Naive B cell (primary cell): ENCODE data around the gene CLIC4. TPM values are rescaled to one million over a fixed set of nuclear protein-coding genes. Genes with fewer than 3 reads are reported as not detected.

Experiments used
- ATAC-seq, 2 donors: fragments of 150-1000 bp; cut with Tn5 transposase; 2 replicates each; pipeline ENCODE4 v1.10.0; 2021; ENCODE audit warnings: low read depth in 2 of 2, mild to moderate bottlenecking in 2 of 2, moderate library complexity in 2 of 2
- DNase-seq: peaks from one replicate; pipeline ENCODE4 v3.0.0; 2022
- H3K27ac Mint-ChIP-seq, 6 donors: one replicate each; pipeline ENCODE4 v1.8.0; 2020 to 2022; ENCODE audit warnings: mild to moderate bottlenecking in 6 of 6, mixed read lengths in 6 of 6, moderate library complexity in 5 of 6, inconsistent platforms in 2 of 6
- H3K27me3 Mint-ChIP-seq, 3 donors: one replicate each; pipeline ENCODE4 v1.8.0; 2021 to 2022; ENCODE audit warnings: mixed read lengths in 3 of 3, mild to moderate bottlenecking in 1 of 3
- H3K36me3 Mint-ChIP-seq, 2 donors: one replicate each; pipeline ENCODE4 v1.8.0; 2020 to 2022; ENCODE audit warnings: mixed read lengths in 2 of 2, inconsistent platforms in 1 of 2, mild to moderate bottlenecking in 1 of 2
- H3K4me1 Mint-ChIP-seq, 3 donors: one replicate each; pipeline ENCODE4 v1.8.0; 2020 to 2022; ENCODE audit warnings: mixed read lengths in 3 of 3, inconsistent platforms in 1 of 3, mild to moderate bottlenecking in 1 of 3, moderate library complexity in 1 of 3
- H3K4me3 Mint-ChIP-seq, 8 donors: one replicate each; pipeline ENCODE4 v1.8.0; 2020 to 2022; ENCODE audit warnings: mild to moderate bottlenecking in 8 of 8, mixed read lengths in 8 of 8, moderate library complexity in 8 of 8, inconsistent platforms in 2 of 8
- H3K9me3 Mint-ChIP-seq, 7 donors: one replicate each; pipeline ENCODE4 v1.8.0; 2020 to 2022; ENCODE audit warnings: mixed read lengths in 7 of 7, mild to moderate bottlenecking in 5 of 7, inconsistent platforms in 2 of 7, moderate library complexity in 1 of 7
- polyA plus RNA-seq, 6 donors: library from polyadenylated mRNA; unstranded; fragments of 300-500 nt; fragmentation: Illumina TruSeq; gene quantifications; one replicate each; pipeline ENCODE4 v1.2.3, GENCODE V29; 2021; ENCODE audit warnings: low read depth in 6 of 6

The CLIC4 gene
- polyA plus RNA-seq, 6 donors from 2014 or later = 76.7 to 108 (median 92.1) TPM

DNA sequence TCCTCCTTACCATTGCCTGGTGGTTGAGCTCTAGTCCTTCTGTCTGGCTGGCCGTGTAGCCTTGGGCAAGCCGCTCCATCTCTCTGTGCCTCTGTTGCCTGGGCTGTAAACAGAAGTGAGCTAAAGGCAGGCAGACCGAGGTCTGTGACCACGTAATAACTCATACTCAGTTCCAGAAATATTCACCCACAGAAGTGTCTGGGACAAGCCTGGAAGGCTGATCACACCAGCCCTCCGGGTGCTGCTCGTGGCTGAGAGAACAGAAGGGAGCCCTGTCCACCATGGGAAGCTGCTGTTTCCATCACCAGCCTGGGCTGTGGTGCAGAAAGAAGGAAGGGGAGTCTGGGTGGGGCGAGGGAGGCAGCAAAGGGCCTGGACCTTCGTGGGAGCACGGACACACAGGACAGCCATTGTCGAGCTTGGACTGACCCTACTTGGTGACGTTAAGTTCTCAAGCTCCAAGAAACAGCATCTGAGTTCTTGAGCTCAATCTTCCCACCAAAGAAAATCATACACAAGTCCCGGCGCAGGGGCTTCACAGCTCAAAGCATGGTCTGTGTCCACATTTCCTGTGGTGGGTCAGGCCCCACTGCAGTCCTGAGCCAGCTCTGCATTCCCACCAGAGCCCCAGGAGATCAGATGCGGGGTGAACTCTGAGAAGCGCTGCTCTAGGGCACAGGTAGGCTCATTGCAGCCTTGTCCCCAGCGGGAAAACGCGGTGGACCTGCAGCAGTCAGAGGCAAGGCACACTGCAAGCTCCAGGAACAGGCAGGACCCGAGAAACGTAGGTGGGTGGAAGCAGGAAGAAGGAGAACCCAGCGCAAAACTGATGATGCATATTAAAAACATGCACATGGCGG is 123.0 kb downstream of the CLIC4 start:
- no peaks in the 10 kb centered on the region for H3K9me3 Mint-ChIP-seq
- ATAC-seq = no peak
- DNase-seq = no peak
- no peaks in the 10 kb centered on the region for H3K36me3 Mint-ChIP-seq
- H3K4me1 Mint-ChIP-seq = peaks cover 32 to 46% (median 33%) of the 10 kb centered on the region in 3 donors
- peaks cover 16 to 36% (median 28%) of the 10 kb centered on the region in 3 donors for H3K27me3 Mint-ChIP-seq
- peak overlapping the region in 3 of 6 donors; percentile 52 to 82 (median 66) for H3K27ac Mint-ChIP-seq
- no peak overlapping the region for H3K4me3 Mint-ChIP-seq

DNA sequence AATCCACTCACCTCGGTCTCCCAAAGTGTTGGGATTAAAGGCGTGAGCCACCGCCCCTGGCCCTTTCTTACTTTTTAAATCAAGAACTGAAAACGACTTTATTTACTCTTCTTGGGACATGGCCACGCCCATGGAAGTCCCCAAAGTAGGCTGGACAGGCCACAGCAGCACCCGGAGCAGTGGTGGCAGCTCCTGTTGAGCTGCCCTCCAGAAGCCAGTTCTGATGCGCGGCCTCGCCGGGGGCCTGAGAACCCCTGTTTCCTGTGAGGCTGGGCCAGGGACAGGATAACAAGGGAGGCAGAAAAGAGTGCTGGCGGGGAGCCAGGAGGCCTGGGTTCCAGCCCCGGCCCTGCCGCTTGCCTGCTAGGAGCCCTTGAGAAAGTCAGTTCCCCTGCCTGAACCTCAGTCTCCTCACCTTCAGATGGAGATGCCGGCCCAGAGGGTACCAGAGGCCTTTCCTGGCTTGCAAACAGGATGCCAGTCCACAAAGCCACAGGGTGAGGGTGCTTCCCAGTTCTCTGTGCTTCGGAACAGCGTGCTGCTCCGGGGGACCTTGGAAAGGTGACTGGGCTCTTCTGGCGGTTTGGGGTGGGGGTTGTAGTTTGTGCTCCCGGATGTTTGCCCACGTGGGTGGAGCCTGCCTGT is 125.4 kb downstream of the CLIC4 start:
- H3K4me1 Mint-ChIP-seq = peaks cover 25 to 40% (median 27%) of the 10 kb centered on the region in 3 donors
- peak overlapping the region in 4 of 6 donors; percentile 18 to 84 (median 58) for H3K27ac Mint-ChIP-seq
- peaks cover 10 to 36% (median 26%) of the 10 kb centered on the region in 3 donors for H3K27me3 Mint-ChIP-seq
- no peaks in the 10 kb centered on the region for H3K9me3 Mint-ChIP-seq
- H3K36me3 Mint-ChIP-seq = no peaks in the 10 kb centered on the region
- no peak for DNase-seq
- ATAC-seq = peak in 1 of 2 donors; percentile 33
- H3K4me3 Mint-ChIP-seq = peak overlapping the region in 6 of 8 donors; percentile 35 to 82 (median 57)

DNA sequence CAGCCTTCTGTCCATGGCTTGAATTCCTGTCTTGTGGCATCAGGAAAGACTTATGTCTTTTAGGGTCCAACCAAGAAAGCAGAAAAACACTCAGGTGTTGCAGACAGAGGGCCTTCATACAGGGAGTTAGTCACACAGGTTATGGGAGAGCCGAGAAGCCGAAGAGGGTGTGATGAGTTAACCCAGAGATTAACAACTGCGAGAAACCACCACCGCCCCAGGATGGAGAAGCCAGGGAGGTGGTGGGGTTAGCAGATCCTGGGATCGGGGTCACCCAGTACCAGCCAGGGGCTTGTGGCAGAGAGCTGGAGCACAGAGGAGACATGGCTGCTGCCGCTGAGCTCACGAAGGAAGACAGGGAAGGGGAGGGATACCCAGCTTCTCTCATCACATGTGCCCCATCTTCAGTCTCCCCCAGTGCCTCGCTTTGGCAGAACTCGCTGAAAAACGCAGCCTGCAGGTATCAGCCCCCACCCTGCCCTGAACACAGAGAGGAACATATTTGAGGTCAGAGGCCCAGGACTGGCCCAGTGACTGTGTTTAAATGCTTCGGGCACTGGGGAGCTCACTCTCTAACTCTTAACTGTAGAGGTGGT is 126.2 kb downstream of the CLIC4 start:
- H3K4me1 Mint-ChIP-seq = peaks cover 25 to 40% (median 27%) of the 10 kb centered on the region in 3 donors
- H3K36me3 Mint-ChIP-seq = no peaks in the 10 kb centered on the region
- peak overlapping the region in 6 of 8 donors; percentile 35 to 82 (median 57) for H3K4me3 Mint-ChIP-seq
- DNase-seq = no peak
- H3K27me3 Mint-ChIP-seq = peaks cover 10 to 36% (median 26%) of the 10 kb centered on the region in 3 donors
- no peaks in the 10 kb centered on the region for H3K9me3 Mint-ChIP-seq
- ATAC-seq = no peak
- H3K27ac Mint-ChIP-seq = peak overlapping the region in 5 of 6 donors; percentile 23 to 83 (median 32)

DNA sequence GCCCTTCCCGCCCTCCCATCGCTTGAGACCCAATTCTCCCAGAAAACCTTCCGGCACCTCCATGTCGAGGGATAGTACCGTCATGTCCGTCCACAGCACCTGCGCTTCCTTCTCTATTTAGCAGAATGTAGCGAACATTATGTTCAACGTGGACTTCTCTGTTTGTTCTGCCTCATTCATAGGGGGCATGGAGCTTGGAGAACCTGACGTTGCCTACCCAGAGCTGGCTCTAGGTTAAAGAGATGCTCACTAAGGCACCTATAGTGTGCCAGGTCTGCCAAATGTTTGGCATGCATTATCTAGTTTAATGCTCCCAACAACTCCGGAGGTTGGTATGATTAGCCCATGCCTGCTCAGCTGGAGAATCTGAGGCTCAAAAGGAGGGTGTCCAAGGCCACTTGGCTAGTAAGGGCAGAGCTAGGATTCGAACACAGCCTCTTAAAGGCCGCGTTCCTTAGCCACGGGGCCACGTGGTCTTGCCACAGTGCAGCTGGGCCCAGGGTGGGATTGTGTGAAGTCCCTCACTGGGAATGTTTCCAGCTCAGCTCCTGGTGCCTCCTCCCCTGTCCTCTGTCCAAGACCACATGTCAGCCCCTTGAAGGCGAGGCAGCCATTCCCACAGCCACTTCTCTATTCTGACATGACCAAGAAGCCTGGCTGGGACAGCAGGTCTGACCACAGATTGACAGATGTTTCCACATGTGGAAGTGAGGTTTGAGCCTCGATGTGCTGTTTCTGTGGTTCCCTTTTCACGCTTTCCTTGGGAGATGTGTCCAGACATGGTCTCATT is 127.0 kb downstream of the CLIC4 start:
- DNase-seq (no peak), ATAC-seq (peak in 1 of 2 donors; percentile 18)
- H3K4me1 Mint-ChIP-seq = peaks cover 24 to 40% (median 25%) of the 10 kb centered on the region in 3 donors
- peak overlapping the region in 2 of 6 donors; percentile 23 to 75 for H3K27ac Mint-ChIP-seq
- H3K27me3 Mint-ChIP-seq = peaks cover 10 to 31% (median 26%) of the 10 kb centered on the region in 3 donors
- no peaks in the 10 kb centered on the region for H3K9me3 Mint-ChIP-seq
- H3K36me3 Mint-ChIP-seq = no peaks in the 10 kb centered on the region
- H3K4me3 Mint-ChIP-seq = peak overlapping the region in 6 of 8 donors; percentile 40 to 69 (median 56)

DNA sequence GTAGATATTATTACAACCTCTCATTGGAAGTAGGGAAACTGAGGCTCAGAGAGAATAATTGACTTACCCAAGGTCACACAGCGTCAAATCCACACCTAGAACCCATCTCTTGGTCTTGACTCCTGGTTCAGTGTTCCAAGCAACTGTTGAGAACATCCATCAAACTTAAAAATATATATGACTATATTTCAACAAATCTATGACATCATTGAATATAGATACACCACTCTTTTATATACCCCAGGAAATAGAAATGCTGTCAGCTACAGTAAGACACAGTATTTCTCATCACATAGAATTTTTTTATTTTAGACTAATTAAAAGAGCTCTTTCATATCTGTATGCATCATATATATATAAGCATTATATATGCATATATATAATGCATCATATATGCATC is 127.9 kb downstream of the CLIC4 start:
- H3K36me3 Mint-ChIP-seq = no peaks in the 10 kb centered on the region
- H3K27me3 Mint-ChIP-seq = peaks cover 13 to 26% (median 25%) of the 10 kb centered on the region in 3 donors
- peaks cover 23 to 37% (median 25%) of the 10 kb centered on the region in 3 donors for H3K4me1 Mint-ChIP-seq
- H3K27ac Mint-ChIP-seq = no peak overlapping the region
- no peak for ATAC-seq
- DNase-seq = no peak
- H3K9me3 Mint-ChIP-seq = no peaks in the 10 kb centered on the region
- H3K4me3 Mint-ChIP-seq = no peak overlapping the region

DNA sequence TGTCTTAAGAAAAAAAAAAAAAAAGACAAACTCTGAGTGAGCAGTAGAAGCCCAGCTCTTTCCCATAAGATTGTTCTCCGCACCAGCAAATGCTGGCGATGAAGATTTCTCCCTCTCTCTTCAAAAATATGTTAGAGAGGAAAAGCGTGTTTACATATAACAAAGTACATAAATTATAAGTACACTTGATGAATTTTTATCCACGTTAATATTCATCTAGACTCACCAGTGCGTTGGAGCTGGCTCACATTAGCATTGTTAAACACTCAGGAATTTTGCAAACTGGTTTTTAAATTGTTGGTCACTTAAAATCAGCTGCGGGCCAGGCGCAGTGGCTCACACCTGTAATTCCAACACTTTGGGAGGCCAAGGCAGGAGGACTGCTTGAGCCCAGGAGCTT is 128.8 kb downstream of the CLIC4 start:
- Mint-ChIP-seq H3K27ac (no peak overlapping the region), H3K36me3 (no peaks in the 10 kb centered on the region), H3K9me3 (no peaks in the 10 kb centered on the region), H3K27me3 (peaks cover 19 to 23% (median 19%) of the 10 kb centered on the region in 3 donors), H3K4me1 (peaks cover 23 to 36% (median 25%) of the 10 kb centered on the region in 3 donors), H3K4me3 (no peak overlapping the region)
- no peak for ATAC-seq
- DNase-seq = no peak

DNA sequence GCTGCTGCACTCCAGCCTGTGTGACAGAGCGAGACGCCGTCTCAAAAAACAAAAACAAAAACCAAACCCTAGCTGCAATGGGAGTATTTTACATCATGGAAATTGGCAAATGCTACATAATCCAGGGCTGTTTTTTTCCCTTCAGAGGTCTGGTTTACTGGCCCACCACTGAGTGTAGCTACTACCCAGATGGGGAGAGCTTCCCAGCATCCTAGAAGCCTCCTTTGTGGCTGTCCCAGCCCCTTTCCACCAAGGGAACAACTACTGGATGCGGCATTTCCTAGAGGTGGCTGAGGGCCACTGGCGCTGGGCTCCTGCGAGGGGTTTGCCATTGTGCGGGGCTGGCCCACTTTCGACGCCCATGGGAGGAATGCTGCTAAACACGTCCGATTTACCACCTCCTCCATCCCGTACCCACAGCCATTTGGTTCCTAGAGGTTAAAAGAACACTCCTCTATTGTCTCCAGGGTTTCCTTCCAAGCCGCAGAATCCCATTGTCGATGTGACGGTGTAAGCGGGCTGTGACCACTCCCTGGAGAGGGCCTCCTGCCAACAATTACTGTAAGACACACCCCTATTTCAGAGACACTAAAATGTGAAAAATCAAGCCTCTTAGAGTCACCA is 129.5 kb downstream of the CLIC4 start:
- DNase-seq (no peak), ATAC-seq (no peak)
- Mint-ChIP-seq H3K9me3 (no peaks in the 10 kb centered on the region), H3K36me3 (no peaks in the 10 kb centered on the region), H3K4me3 (peak overlapping the region in 1 of 8 donors; percentile 52), H3K4me1 (peaks cover 23 to 31% (median 24%) of the 10 kb centered on the region in 3 donors), H3K27ac (no peak overlapping the region), H3K27me3 (peaks cover 19 to 23% (median 19%) of the 10 kb centered on the region in 3 donors)

DNA sequence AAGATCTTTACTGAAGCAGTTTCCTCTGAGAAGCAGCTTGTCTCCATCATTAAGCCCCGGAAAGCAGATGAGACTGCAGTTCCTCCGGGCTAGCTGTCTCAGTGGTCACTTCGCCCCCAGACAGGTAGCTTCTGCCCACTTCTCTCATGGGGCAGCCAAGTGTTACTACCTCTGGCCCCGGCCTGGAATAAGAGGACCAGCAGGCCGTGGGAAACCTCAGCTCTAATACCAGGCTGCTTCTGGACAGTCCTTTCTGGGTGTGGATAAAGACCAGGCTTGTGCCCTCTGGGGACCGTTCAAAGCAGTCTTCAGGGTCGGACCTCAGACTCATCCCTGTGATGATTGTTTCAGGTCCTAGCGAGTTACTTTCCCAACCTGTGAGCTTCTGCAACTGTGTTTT is 130.0 kb downstream of the CLIC4 start:
- Mint-ChIP-seq H3K4me1 (peaks cover 20 to 27% (median 23%) of the 10 kb centered on the region in 3 donors), H3K36me3 (no peaks in the 10 kb centered on the region), H3K27me3 (peaks cover 23 to 25% (median 24%) of the 10 kb centered on the region in 3 donors), H3K27ac (no peak overlapping the region), H3K9me3 (peaks cover 0 to 3% (median 0%) of the 10 kb centered on the region in 7 donors), H3K4me3 (no peak overlapping the region)
- DNase-seq (no peak), ATAC-seq (no peak)

DNA sequence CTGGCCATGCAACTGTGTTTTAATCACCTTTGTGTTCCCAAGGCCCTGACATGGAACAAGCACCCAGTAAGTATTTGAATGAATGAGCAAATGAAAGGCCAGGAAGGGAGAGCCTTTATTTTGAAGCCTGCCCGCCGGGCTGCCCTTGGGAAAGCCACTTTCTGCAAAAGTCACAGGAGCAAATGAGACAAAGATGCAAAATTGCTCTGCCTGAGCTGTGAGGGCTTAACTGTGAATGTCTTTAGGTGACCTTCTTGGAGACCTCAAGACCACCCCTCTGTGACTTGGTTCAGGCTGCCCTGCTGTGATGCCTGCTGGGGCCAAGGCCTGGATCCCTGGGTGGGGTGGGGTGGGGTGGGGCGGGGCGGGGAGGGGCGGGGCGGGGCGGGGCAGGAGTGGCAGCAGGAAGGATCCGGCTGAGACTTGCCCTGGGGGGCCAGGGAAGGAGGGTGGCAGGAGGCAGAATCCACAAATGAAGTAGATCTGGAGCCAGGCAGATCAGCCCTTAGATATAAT is 130.8 kb downstream of the CLIC4 start:
- no peak for ATAC-seq

DNA sequence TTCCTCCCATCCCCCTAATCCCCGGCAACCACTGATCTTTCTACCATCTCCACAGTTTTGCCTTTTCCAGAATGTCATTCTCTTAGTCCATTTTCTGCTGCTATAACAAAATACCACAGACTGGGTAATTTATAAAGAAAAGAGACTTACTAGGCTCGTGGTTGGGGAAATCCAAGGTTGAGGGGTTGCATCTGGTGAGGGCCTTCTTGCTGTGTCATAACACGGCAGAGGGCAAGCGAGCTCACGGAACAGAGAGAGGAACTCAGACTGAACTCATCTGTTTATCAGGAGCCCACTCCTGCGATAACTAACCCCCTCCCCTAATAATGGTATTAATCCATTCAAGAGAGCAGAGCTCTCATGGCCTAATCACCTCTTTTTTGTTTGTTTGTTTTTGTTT is 132.8 kb downstream of the CLIC4 start:
- H3K9me3 Mint-ChIP-seq = peaks cover 0 to 4% (median 1%) of the 10 kb centered on the region in 7 donors
- no peak overlapping the region for H3K27ac Mint-ChIP-seq
- peaks cover 7 to 17% (median 11%) of the 10 kb centered on the region in 3 donors for H3K27me3 Mint-ChIP-seq
- ATAC-seq = no peak
- no peak overlapping the region for H3K4me3 Mint-ChIP-seq
- peaks cover 0 to under 1% (median 0%) of the 10 kb centered on the region in 3 donors for H3K4me1 Mint-ChIP-seq
- DNase-seq = no peak
- peaks cover 0 to under 1% of the 10 kb centered on the region in 2 donors for H3K36me3 Mint-ChIP-seq

More for the DNA sequence above, 130.8 kb downstream of the CLIC4 start:
- Mint-ChIP-seq H3K27ac (no peak overlapping the region), H3K4me1 (peaks cover 12 to 19% (median 17%) of the 10 kb centered on the region in 3 donors), H3K4me3 (no peak overlapping the region), H3K9me3 (peaks cover 0 to 4% (median 0%) of the 10 kb centered on the region in 7 donors), H3K27me3 (peaks cover 18 to 25% (median 23%) of the 10 kb centered on the region in 3 donors), H3K36me3 (no peaks in the 10 kb centered on the region)
- no peak for DNase-seq

DNA sequence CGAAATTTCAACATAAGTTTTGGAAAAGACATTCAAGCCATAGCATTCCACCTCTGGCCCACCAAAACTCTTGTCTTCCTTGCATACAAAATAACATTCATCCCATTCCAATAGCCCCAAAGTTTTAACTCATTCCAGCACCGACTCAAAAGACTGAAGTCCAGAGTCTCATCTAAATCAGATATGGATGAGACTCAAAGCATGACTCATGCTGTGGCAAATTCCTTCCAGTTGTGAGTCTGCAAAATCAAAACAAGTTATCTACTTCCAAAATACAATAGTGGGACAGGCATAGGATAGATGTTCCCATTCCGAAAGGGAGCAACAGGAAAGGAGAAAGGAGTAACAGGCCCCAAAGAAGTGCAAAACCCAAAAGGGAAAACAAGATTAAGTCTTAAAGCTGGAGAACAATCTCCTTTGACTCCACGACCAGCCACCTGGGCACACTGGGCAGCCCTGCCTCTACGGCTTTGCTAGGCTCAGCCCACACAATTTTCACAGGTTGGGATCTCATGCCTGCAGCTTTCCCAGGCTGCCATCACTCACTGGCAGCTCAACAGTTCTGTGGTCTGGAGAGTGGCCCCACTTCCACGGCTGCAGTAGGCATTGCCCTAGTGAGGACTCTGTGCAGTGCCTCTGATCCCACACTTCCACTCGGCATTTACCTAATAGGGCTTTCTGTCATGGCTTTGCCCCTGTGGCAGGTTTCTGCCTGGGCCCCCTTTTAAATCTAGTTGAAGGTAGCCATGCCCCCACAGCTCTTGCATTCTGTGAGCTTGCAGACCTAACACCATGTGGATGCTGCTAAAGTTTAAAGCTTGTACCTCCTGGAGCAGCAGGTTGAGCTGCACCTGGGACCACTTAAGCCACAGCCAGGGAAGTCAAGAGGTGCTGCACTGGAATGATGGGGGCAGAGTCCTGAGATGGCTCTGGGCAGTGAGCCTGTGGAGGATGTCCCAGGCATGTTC is 133.8 kb downstream of the CLIC4 start:
- peaks cover 5 to 16% (median 11%) of the 10 kb centered on the region in 3 donors for H3K27me3 Mint-ChIP-seq
- H3K4me3 Mint-ChIP-seq = no peak overlapping the region
- no peak overlapping the region for H3K27ac Mint-ChIP-seq
- no peaks in the 10 kb centered on the region for H3K4me1 Mint-ChIP-seq
- ATAC-seq (no peak), DNase-seq (no peak)
- peaks cover under 1 to 13% (median 9%) of the 10 kb centered on the region in 7 donors for H3K9me3 Mint-ChIP-seq
- H3K36me3 Mint-ChIP-seq = peaks cover 8% of the 10 kb centered on the region in 2 donors
